ENCODE results near the gene NR2F1. TPM values are rescaled to one million over a fixed set of nuclear protein-coding genes. Genes with fewer than 3 reads are reported as not detected.

NR2F1 gene
- total RNA-seq, 1 experiment from 2014 or later, result 51.2 TPM

- TF ChIP-seq ZFX (IDR thresholded peaks at IDR 0.05), result no peak
- TF ChIP-seq ZNF274 (IDR thresholded peaks at IDR 0.05; ENCODE audit: low read depth, low read length), result no peak
- no peak for TF ChIP-seq ATF3 (IDR thresholded peaks at IDR 0.05)
- TF ChIP-seq RAD21 (IDR thresholded peaks at IDR 0.05; ENCODE audit: low read depth), result no peak
- no peak for TF ChIP-seq EZH2 (IDR thresholded peaks at IDR 0.05)
- no peak for TF ChIP-seq ZBTB33 (IDR thresholded peaks at IDR 0.05; ENCODE audit: extremely low read depth, insufficient replicate concordance, low read length)
- TF ChIP-seq FOSL1 (IDR thresholded peaks at IDR 0.05; ENCODE audit: low read depth), result no peak
Observed at GRCh38 chr5:93592883-93593282, 9.9 kb downstream of the NR2F1 start (continued).

- ATAC-seq, result no peak
- no peaks in the 10 kb centered on the region for H3K9me2 ChIP-seq (ENCODE audit: insufficient read depth)
- peaks cover 0 to 42% of the 10 kb centered on the region in 2 experiments; a peak in 2 of 4 replicates for H3K36me3 ChIP-seq (ENCODE audit: control insufficient read depth in 1 of 2, insufficient read depth in 2 of 2, low read length in 2 of 2)
- no peaks in the 10 kb centered on the region for H3K9me3 ChIP-seq (ENCODE audit: control insufficient read depth in 1 of 2, insufficient read depth in 1 of 2, low read depth in 1 of 2, low read length in 2 of 2)
- H3K27ac ChIP-seq (ENCODE audit: low read depth, low read length), result no peak overlapping the region
- TF ChIP-seq JUND (IDR thresholded peaks at IDR 0.05) (no peak), CEBPB (IDR thresholded peaks at IDR 0.05; ENCODE audit: low read depth) (no peak), ATF3 (IDR thresholded peaks at IDR 0.05) (no peak), SRF (IDR thresholded peaks at IDR 0.05; ENCODE audit: low read depth) (no peak), CBX3 (IDR thresholded peaks at IDR 0.05; ENCODE audit: low read depth) (no peak), EZH2 (IDR thresholded peaks at IDR 0.05) (no peak), ZFX (IDR thresholded peaks at IDR 0.05) (no peak), SIN3A (IDR thresholded peaks at IDR 0.05; ENCODE audit: low read depth) (no peak), MAX (IDR thresholded peaks at IDR 0.05) (no peak), SP1 (IDR thresholded peaks at IDR 0.05; ENCODE audit: low read depth) (no peak), ZNF274 (IDR thresholded peaks at IDR 0.05; ENCODE audit: low read depth, low read length) (no peak), YY1 (IDR thresholded peaks at IDR 0.05; ENCODE audit: extremely low read depth, insufficient replicate concordance, low read depth, low read length) (no peak)
- DNase-seq (ENCODE audit: low read depth, low spot score), result no peak
- no peak overlapping the region for H3K4me3 ChIP-seq (replicated peaks in 1 of 2; ENCODE audit: low read depth in 1 of 2, low read length in 2 of 2)
- intact Hi-C loops (cut with micrococcal nuclease), result no loop called here
- H3K4me1 ChIP-seq (ENCODE audit: control insufficient read depth in 1 of 2, insufficient read depth in 2 of 2, low read length in 2 of 2), result peaks cover 17 to 26% of the 10 kb centered on the region in 2 experiments
- ChIA-PET RAD21 (ENCODE audit: low non-redundant PET in 1 of 2, low total read pairs in 2 of 2, uncharacterized antibody in 2 of 2, unreplicated experiment in 2 of 2) (no interaction called here), POLR2A (no interaction called here), CTCF (no interaction called here)
- H3K4me2 ChIP-seq (ENCODE audit: low read length), result no peak overlapping the region
- no peaks in the 10 kb centered on the region for H4K20me1 ChIP-seq (ENCODE audit: insufficient read depth)
- no peaks in the 10 kb centered on the region for H3K27me3 ChIP-seq (ENCODE audit: insufficient read depth, low read length)
- peaks cover 6% of the 10 kb centered on the region; the same call in 1 of the 2 replicates for H3K79me2 ChIP-seq (ENCODE audit: insufficient read depth, low read length)
- H2AFZ ChIP-seq (ENCODE audit: low read depth, low read length, poor library complexity, severe bottlenecking), result no peak overlapping the region
- BruUV-seq (replicated peaks), result no TSS peak
- no peak overlapping the region for H3K9ac ChIP-seq (ENCODE audit: low read length)
Observed at GRCh38 chr5:93593476-93594131, 10.6 kb downstream of the NR2F1 start.

Measured in HCT116 (cell line).